ELR (cell line): ENCODE measurements around the gene DRD4.
"Not testable (repeated sequence)": the region's sequence is repeated elsewhere in the genome, so short reads cannot be mapped to it uniquely, and the experiment has no call there.

Source experiments
- DNase-seq: peaks from one replicate; pipeline ENCODE4 v3.0.0-alpha.2; 2015; ENCODE audit warnings: low read depth

The DRD4 gene

GRCh38 chr11:679271-680207 lies 42.5 kb downstream of the DRD4 start:
- DNase-seq = no peak

GRCh38 chr11:680476-680875 lies 43.4 kb downstream of the DRD4 start:
- DNase-seq = no peak

GRCh38 chr11:680970-681369 lies 43.9 kb downstream of the DRD4 start:
- no peak for DNase-seq

GRCh38 chr11:686451-687243 lies 49.6 kb downstream of the DRD4 start:
- no peak for DNase-seq

- DNase-seq = no peak
Observed at GRCh38 chr11:687751-688150, 50.7 kb downstream of the DRD4 start.

GRCh38 chr11:688681-689080 lies 51.6 kb downstream of the DRD4 start:
- no peak for DNase-seq

GRCh38 chr11:689625-690024 lies 52.6 kb downstream of the DRD4 start:
- no peak for DNase-seq

- not testable (repeated sequence) for DNase-seq
Observed at GRCh38 chr11:690244-690643, 53.2 kb downstream of the DRD4 start.
